ENCODE results near the gene RAB30. TPM values are rescaled to one million over a fixed set of nuclear protein-coding genes. Genes with fewer than 3 reads are reported as not detected.

The RAB30 gene
- 5.9 and 11.0 TPM in 2 replicates for total RNA-seq

DNA sequence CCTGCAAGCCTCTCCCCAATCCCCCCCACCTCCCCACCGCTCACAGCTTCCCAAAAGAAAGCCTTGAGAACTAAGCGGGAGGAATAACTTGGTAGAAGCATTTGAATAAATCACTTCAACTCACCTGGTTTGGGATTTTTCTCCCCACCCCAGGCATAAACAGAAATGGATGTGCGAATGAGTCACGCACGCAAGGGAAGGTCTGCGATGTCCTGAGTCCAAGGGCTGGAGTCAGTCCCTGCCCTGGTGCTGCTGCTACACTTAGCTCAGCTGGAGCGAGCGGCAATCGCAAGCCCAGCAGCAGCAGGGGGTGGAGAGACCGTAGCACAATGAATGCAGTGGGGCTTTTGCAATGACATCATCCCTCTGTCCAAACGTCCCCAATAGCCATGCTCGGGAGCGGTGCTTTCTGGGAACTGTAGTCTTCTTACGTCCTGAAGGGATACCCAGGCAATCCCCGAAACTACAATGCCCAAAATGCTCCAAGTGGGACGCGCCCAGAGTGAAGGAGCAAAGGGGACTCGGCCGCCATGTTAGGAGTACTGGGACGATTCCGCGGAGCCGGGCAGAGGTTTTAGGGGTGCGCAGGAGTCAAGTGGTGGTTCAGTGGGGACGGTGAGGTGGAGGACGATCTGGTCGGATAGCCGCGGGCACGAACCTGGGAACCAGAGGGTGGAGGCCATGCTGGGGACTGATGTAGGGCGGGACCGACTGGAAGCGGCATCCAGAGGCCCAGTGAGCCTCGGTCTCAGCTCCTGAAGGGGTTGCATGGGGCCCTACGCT is at the start of gene RAB30:
TSS of gene RAB30 (minus strand) at position 331 of the 783 bp plus-strand sequence. CDS start 74,581 bp downstream, outside the sequence.

Small RNA genes within 50 kb of the gene (small RNA-seq; reads per million reads assigned to genes)
- gene SNORA70E, result not detected

Other genes with a start within 250 kb of the RAB30 start
- 26.5 and 28.0 TPM in 2 replicates for gene PRCP, start 171.5 kb downstream of the RAB30 start, total RNA-seq
- 3.3 and 8.0 TPM in 2 replicates for gene DDIAS, start 170.2 kb downstream of the RAB30 start, total RNA-seq
- 36.4 and 44.4 TPM in 2 replicates for gene PCF11, start 85.2 kb upstream of the RAB30 start, total RNA-seq
- 5.9 and 6.2 TPM in 2 replicates for gene ANKRD42, start 121.8 kb upstream of the RAB30 start, total RNA-seq
- gene CCDC90B, start 214.5 kb upstream of the RAB30 start, total RNA-seq, result 44.6 and 48.9 TPM in 2 replicates